Measurements from ENCODE around the gene GGCX.

The GGCX gene

DNA sequence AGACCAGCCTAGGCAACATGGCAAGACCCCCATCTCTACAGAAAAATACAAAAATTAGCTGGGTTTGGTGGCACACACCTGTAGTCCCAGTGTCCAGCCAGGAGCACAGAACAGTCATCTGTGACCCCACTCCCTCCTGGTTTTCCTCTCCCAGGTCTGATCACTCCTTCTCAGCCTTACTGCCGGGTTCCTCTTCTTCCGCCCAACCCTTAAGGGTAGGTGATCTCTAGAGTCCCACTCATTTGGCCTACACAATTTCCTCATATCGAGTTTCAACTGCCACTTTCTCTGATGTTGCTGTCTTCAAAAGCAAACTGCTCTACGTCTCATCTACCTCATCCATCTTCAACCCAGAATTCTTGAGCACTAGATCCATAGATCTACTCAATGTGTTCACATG is 35.7 kb downstream of the GGCX start:
- peak overlapping the region; percentile 59 for H3K56ac ChIP-seq (ENCODE audit: low read length)
- H3K4ac ChIP-seq (ENCODE audit: low read depth, low read length): no peak overlapping the region
- no peak overlapping the region for H2BK120ac ChIP-seq (ENCODE audit: low read depth, low read length)
- H2BK15ac ChIP-seq (replicated peaks; ENCODE audit: low read depth): no peak overlapping the region
- no peak overlapping the region for H3K4me3 ChIP-seq (ENCODE audit: low read length)
- H3K23ac ChIP-seq (ENCODE audit: low read length): no peak overlapping the region
- WGBS (ENCODE audit: extremely low coverage, insufficient coverage, low lambda C conversion rate): no CpG with 5 or more reads among the region's 4 CpGs
- H3K27ac ChIP-seq (ENCODE audit: low read depth, low read length): no peak overlapping the region
- H4K5ac ChIP-seq (ENCODE audit: low read length): no peak overlapping the region
- no peak overlapping the region for H2AK5ac ChIP-seq (ENCODE audit: low read length)
- no peak overlapping the region for H3K18ac ChIP-seq (ENCODE audit: low read length)
- H4K8ac ChIP-seq (ENCODE audit: low read depth, low read length): no peak overlapping the region
- H3K27me3 ChIP-seq (ENCODE audit: insufficient read depth, low read length, poor library complexity): no peaks in the 10 kb centered on the region
- H3K4me2 ChIP-seq (ENCODE audit: low read length): no peak overlapping the region
- H3K79me2 ChIP-seq (ENCODE audit: control insufficient read depth, insufficient read depth, low read length): no peaks in the 10 kb centered on the region
- no peaks in the 10 kb centered on the region for H3K79me1 ChIP-seq (ENCODE audit: low read length)
- H3K36me3 ChIP-seq (ENCODE audit: control insufficient read depth, insufficient read depth, low read length): no peaks in the 10 kb centered on the region
- DNase-seq: no peak
- H2BK5ac ChIP-seq (ENCODE audit: low read length): no peak overlapping the region
- peaks cover 6% of the 10 kb centered on the region for H3K4me1 ChIP-seq (ENCODE audit: control insufficient read depth, low read depth, low read length)
- no peak overlapping the region for H3K9ac ChIP-seq (ENCODE audit: low read length)

DNA sequence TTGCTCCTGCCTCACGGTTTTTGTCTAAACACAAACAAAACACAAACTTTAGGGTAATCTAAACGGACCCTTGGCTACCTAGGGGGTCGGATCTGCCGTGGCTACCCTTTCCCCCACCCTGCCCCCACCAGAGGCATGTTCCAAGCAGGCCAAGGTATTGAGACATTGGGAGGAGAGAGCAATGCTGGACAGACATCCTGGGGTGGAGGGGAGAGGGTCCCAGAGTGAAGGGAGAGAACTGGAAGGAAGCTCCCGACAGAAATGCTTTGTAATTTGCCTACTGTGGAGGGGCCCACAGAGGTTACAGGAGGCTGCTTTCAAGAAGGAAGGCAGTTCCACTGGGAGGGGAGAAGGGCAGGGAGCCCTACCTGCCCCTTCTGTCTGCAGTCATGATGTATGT is 36.3 kb downstream of the GGCX start:
- Histone ChIP-seq H3K56ac (ENCODE audit: low read length) (peak overlapping the region; percentile 59), H3K79me2 (ENCODE audit: control insufficient read depth, insufficient read depth, low read length) (no peaks in the 10 kb centered on the region), H3K79me1 (ENCODE audit: low read length) (no peaks in the 10 kb centered on the region), H3K36me3 (ENCODE audit: control insufficient read depth, insufficient read depth, low read length) (no peaks in the 10 kb centered on the region), H3K4me2 (ENCODE audit: low read length) (no peak overlapping the region), H2AK5ac (ENCODE audit: low read length) (no peak overlapping the region), H3K23ac (ENCODE audit: low read length) (no peak overlapping the region), H3K27me3 (ENCODE audit: insufficient read depth, low read length, poor library complexity) (no peaks in the 10 kb centered on the region), H2BK120ac (ENCODE audit: low read depth, low read length) (no peak overlapping the region), H2BK15ac (replicated peaks; ENCODE audit: low read depth) (no peak overlapping the region), H3K4me3 (ENCODE audit: low read length) (no peak overlapping the region), H3K4me1 (ENCODE audit: control insufficient read depth, low read depth, low read length) (peaks cover 6% of the 10 kb centered on the region), H3K4ac (ENCODE audit: low read depth, low read length) (no peak overlapping the region), H4K8ac (ENCODE audit: low read depth, low read length) (no peak overlapping the region), H3K27ac (ENCODE audit: low read depth, low read length) (no peak overlapping the region), H3K9ac (ENCODE audit: low read length) (peak overlapping the region; percentile 30), H4K5ac (ENCODE audit: low read length) (no peak overlapping the region), H3K18ac (ENCODE audit: low read length) (no peak overlapping the region), H2BK5ac (ENCODE audit: low read length) (no peak overlapping the region)
- DNase-seq: no peak
- WGBS (ENCODE audit: extremely low coverage, insufficient coverage, low lambda C conversion rate): no CpG with 5 or more reads among the region's 5 CpGs

DNA sequence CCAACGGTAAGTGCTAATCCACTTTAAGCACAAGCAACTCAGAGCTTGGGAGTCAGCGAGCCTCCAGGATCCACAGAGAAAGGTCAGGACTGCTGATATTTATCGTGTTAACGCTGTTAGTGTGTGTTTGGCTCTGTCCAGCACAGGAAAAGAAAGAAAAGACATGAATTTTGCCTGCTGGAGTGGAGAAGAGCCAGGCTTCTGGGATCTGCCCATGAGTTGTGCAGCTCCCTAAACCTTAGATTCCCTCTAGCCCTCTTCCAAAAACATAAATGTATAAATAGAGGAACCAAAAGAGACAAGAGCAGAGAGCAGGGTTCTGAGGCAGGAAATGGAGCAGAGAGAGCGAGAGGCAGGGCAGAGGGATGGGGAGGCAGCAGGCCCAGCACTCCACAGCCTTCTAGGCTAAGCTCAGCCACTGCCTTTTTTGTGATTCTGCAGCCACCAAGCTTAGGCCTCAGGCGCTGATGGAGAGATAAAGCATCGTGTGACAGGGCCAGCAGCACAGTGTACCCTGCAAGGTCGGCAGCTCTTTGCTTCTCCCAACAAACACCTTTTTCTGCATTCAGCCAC is 36.9 kb downstream of the GGCX start:
- no peaks in the 10 kb centered on the region for H3K27me3 ChIP-seq (ENCODE audit: insufficient read depth, low read length, poor library complexity)
- no peak overlapping the region for H2AK5ac ChIP-seq (ENCODE audit: low read length)
- H4K5ac ChIP-seq (ENCODE audit: low read length): no peak overlapping the region
- no peak overlapping the region for H2BK5ac ChIP-seq (ENCODE audit: low read length)
- H3K4me2 ChIP-seq (ENCODE audit: low read length): no peak overlapping the region
- H2BK15ac ChIP-seq (replicated peaks; ENCODE audit: low read depth): no peak overlapping the region
- no peaks in the 10 kb centered on the region for H3K79me1 ChIP-seq (ENCODE audit: low read length)
- peak overlapping the region; percentile 10 for H3K18ac ChIP-seq (ENCODE audit: low read length)
- no peak overlapping the region for H3K4me3 ChIP-seq (ENCODE audit: low read length)
- H2BK120ac ChIP-seq (ENCODE audit: low read depth, low read length): no peak overlapping the region
- H3K23ac ChIP-seq (ENCODE audit: low read length): no peak overlapping the region
- peak overlapping the region; percentile 29 for H3K27ac ChIP-seq (ENCODE audit: low read depth, low read length)
- peak overlapping the region; percentile 35 for H3K9ac ChIP-seq (ENCODE audit: low read length)
- peaks cover 6% of the 10 kb centered on the region for H3K4me1 ChIP-seq (ENCODE audit: control insufficient read depth, low read depth, low read length)
- no peak overlapping the region for H4K8ac ChIP-seq (ENCODE audit: low read depth, low read length)
- H3K56ac ChIP-seq (ENCODE audit: low read length): peak overlapping the region; percentile 71
- DNase-seq: peak; percentile 89
- H3K79me2 ChIP-seq (ENCODE audit: control insufficient read depth, insufficient read depth, low read length): no peaks in the 10 kb centered on the region
- H3K36me3 ChIP-seq (ENCODE audit: control insufficient read depth, insufficient read depth, low read length): no peaks in the 10 kb centered on the region
- WGBS (ENCODE audit: extremely low coverage, insufficient coverage, low lambda C conversion rate): no CpG with 5 or more reads among the region's 8 CpGs
- H3K4ac ChIP-seq (ENCODE audit: low read depth, low read length): no peak overlapping the region

DNA sequence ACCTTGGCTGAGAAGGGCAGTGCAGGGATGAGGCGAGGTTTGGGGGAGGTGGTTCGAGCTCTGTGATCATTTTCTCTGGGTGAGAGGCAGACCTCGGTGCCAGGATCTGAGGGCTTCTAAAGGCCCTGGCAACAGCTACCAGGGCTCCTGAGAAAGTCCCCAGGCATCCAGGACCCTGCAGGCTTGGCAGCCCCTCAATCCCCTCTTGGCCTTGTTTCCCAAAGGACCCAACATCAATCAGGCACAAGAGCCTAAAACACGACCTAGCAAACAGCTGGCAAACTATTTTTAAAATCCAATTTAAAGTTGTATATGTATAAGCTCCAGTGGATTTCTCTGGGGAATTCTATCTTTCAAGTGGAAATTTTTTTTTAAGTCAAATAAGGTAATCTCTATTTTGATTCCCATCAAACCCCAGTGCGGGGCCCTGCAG is 37.4 kb downstream of the GGCX start:
- H3K56ac ChIP-seq (ENCODE audit: low read length): peak overlapping the region; percentile 71
- no peak for DNase-seq
- H2BK5ac ChIP-seq (ENCODE audit: low read length): no peak overlapping the region
- H3K9ac ChIP-seq (ENCODE audit: low read length): no peak overlapping the region
- no peaks in the 10 kb centered on the region for H3K79me2 ChIP-seq (ENCODE audit: control insufficient read depth, insufficient read depth, low read length)
- no peaks in the 10 kb centered on the region for H3K36me3 ChIP-seq (ENCODE audit: control insufficient read depth, insufficient read depth, low read length)
- no peak overlapping the region for H4K8ac ChIP-seq (ENCODE audit: low read depth, low read length)
- H3K4ac ChIP-seq (ENCODE audit: low read depth, low read length): no peak overlapping the region
- H3K4me1 ChIP-seq (ENCODE audit: control insufficient read depth, low read depth, low read length): peaks cover 6% of the 10 kb centered on the region
- H3K18ac ChIP-seq (ENCODE audit: low read length): peak overlapping the region; percentile 10
- no peak overlapping the region for H3K27ac ChIP-seq (ENCODE audit: low read depth, low read length)
- H2BK15ac ChIP-seq (replicated peaks; ENCODE audit: low read depth): no peak overlapping the region
- H2BK120ac ChIP-seq (ENCODE audit: low read depth, low read length): no peak overlapping the region
- no CpG with 5 or more reads among the region's 5 CpGs for WGBS (ENCODE audit: extremely low coverage, insufficient coverage, low lambda C conversion rate)
- no peak overlapping the region for H3K4me2 ChIP-seq (ENCODE audit: low read length)
- H3K23ac ChIP-seq (ENCODE audit: low read length): no peak overlapping the region
- H2AK5ac ChIP-seq (ENCODE audit: low read length): no peak overlapping the region
- no peaks in the 10 kb centered on the region for H3K27me3 ChIP-seq (ENCODE audit: insufficient read depth, low read length, poor library complexity)
- H3K79me1 ChIP-seq (ENCODE audit: low read length): no peaks in the 10 kb centered on the region
- no peak overlapping the region for H4K5ac ChIP-seq (ENCODE audit: low read length)
- no peak overlapping the region for H3K4me3 ChIP-seq (ENCODE audit: low read length)

DNA sequence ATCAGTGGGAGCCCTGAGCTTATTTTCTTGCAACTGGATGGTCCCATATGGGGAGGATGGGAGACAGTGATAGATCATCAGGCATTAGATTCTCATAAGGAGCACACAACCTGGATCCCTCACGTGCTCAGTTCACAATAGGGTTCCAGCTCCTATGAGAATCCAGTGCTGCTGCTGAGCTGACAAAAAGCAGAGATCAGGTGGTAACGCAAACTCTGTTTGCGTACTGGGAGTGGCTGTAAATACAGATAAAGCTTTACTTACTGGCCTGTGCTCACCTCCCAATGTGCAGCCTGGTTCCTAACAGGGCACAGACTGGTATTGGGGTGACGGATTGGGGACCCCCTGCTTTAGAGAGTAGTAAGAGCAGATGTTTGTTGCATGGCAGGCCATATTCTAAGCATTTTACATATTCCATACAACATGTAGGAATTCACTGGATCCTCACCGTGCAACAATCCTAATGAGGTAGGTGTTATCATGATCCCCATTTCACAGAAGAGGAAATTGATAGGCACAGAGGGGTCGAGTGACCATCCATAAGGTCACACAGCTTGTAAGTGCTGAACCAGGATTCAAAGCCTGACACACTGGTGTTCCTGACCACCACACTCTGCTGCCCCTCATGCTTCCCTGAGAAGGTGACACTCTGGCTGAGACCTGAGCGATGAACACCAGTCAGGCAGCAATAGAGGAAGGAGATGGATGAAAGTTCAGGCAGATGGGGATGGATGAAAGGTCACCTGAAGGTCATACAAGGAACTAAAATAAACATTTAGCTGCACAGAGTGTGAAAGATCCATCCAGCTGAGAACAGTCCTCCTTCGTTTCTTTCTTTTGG is 38.0 kb downstream of the GGCX start:
- no CpG with 5 or more reads among the region's 8 CpGs for WGBS (ENCODE audit: extremely low coverage, insufficient coverage, low lambda C conversion rate)
- H3K79me2 ChIP-seq (ENCODE audit: control insufficient read depth, insufficient read depth, low read length): no peaks in the 10 kb centered on the region
- no peak overlapping the region for H2BK15ac ChIP-seq (replicated peaks; ENCODE audit: low read depth)
- no peak overlapping the region for H4K8ac ChIP-seq (ENCODE audit: low read depth, low read length)
- no peak overlapping the region for H2BK5ac ChIP-seq (ENCODE audit: low read length)
- H3K4ac ChIP-seq (ENCODE audit: low read depth, low read length): no peak overlapping the region
- no peak overlapping the region for H3K23ac ChIP-seq (ENCODE audit: low read length)
- no peaks in the 10 kb centered on the region for H3K27me3 ChIP-seq (ENCODE audit: insufficient read depth, low read length, poor library complexity)
- no peak overlapping the region for H2BK120ac ChIP-seq (ENCODE audit: low read depth, low read length)
- DNase-seq: no peak
- H2AK5ac ChIP-seq (ENCODE audit: low read length): no peak overlapping the region
- H3K36me3 ChIP-seq (ENCODE audit: control insufficient read depth, insufficient read depth, low read length): no peaks in the 10 kb centered on the region
- peaks cover 6% of the 10 kb centered on the region for H3K4me1 ChIP-seq (ENCODE audit: control insufficient read depth, low read depth, low read length)
- no peak overlapping the region for H3K9ac ChIP-seq (ENCODE audit: low read length)
- no peak overlapping the region for H3K4me3 ChIP-seq (ENCODE audit: low read length)
- no peak overlapping the region for H4K5ac ChIP-seq (ENCODE audit: low read length)
- H3K4me2 ChIP-seq (ENCODE audit: low read length): no peak overlapping the region
- no peak overlapping the region for H3K56ac ChIP-seq (ENCODE audit: low read length)
- H3K18ac ChIP-seq (ENCODE audit: low read length): no peak overlapping the region
- H3K79me1 ChIP-seq (ENCODE audit: low read length): no peaks in the 10 kb centered on the region
- H3K27ac ChIP-seq (ENCODE audit: low read depth, low read length): no peak overlapping the region

All from mesendoderm (in vitro differentiated cells).